Stimulated activated CD4-positive, alpha-beta T cell treated with anti-CD3 and anti-CD28 coated beads, TNF-alpha, amount 100 ng/mL, for 4 hours (primary cell): Measurements from ENCODE around the gene LRRTM4.

ENCODE experiments used
- DNase-seq, 3 experiments: peaks; one replicate each; pipeline ENCODE4 v3.0.0-alpha.2; 2020; ENCODE audit warnings: low read depth in 3 of 3

Gene LRRTM4

DNA sequence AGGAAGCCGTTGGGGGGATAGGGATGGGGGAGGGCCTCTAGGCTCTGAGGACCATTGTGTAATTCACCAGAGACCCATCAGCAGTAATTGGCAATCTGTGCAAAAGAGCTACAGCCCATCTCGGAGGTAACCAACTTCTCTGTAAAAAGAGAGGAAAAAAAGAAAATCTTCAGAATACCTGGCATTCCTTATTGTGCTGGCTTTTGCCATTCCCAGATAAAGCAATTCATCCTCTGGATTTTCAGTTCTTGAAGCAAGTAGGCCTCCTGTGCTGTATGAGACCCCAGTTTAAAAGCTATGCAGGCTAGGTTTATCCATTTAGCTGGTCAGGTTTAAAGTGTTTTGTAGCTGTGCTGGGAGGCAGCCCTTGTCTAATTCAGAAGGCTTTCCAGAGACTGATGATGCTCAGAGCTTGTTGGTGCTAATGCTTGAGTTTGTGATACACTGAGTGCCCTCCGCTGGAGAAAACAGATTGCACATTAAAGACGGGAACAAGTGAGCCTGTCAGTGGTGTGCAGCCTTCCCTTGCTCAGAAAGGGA, at the start of gene LRRTM4:
Gene LRRTM4, minus strand, starts transcription at position 446 of the 540 bp plus-strand sequence.
- DNase-seq: no peak

DNA sequence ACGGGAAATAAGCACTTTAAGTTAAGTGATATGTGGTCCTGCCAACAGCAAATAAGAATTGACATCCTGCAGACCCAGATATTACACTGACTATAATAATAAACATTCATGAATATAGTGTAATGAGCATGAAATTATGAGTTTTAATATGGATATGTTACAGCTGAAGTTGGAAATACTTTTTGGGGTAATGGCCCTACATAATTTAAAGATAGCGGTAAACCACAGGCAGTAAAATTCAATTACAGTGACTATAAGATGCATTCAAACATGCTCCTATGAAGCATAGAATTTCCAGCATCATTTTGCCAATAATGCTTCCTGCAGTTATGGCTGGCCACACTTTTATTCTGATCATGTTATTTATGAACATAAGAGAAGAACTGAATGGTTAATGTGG, 49.4 kb upstream of the LRRTM4 start:
- no peak for DNase-seq

DNA sequence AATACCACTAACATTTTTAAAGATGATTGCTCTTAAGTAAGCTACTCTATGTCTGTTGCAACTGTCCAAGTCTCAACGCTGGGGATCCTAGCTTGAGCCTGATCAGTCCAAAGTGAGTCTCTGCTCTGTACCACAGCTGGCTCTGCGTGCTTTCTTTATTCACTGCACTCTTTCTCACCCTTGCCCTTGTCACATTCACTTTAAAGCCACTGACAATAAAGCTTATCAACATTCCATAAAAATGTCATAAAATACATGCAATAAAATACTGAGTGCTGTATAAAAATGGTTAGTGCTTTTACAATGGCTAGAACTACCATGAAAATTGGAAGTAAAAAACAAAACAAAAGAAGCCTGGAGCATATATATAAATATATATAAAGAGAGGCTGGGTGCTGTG, 45.5 kb upstream of the LRRTM4 start:
- DNase-seq: no peak

DNA sequence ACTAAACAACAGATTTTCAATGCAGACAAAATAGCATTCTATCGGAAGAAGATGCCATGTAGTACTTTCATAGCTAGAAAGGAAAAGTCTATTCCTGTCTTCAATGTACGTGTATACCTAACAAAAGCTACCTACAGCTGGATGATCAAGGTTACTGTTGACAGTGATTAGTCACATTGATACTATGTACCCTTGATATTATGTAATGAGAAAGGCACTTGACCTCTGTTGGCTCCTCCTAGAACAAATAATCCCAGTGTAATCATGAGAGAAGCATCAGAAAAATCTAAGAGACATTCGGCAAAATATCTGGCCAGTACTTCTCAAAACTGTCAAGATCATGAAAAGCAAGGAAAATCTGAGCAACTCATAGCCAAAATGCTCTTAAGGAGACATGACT, 44.4 kb upstream of the LRRTM4 start:
- no peak for DNase-seq

DNA sequence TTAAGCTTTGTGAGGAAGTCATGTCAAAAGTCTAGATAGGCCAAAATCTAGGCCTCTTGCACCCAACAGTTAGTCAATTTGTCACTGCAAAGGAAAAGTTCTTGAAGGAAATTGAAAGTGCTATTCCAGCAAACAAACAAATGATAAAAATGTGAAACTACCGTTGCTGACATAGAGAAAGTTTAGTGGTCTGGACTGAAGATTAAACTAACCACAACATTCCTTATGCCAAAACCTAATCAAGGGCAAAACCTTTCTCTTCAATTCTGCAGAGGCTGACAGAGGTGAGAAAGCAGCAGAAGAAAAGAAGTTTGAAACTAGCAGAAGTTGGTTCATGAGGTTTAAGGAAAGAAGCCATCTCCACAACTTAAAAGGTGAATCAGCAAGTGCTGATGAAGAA, 44.0 kb upstream of the LRRTM4 start:
- no peak for DNase-seq

DNA sequence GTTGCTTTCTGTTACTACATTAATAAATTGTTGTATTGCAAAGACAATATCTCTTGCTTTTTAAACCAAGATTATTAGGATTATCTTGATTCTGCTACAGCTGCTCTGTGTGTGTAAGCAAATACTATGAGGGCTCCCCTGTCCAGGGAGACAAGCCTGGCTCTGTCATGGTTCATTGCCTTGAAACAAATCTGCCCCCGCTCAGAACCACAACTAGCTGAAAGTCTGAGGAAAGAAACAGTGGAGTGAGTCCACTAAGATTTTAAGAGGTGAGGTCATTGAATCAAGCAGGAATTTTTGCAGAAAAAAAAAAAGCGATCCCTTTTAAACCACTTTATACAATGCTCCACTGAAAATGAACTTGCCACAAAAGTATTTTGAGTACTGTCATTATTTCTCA, 30.8 kb upstream of the LRRTM4 start:
- DNase-seq: no peak

DNA sequence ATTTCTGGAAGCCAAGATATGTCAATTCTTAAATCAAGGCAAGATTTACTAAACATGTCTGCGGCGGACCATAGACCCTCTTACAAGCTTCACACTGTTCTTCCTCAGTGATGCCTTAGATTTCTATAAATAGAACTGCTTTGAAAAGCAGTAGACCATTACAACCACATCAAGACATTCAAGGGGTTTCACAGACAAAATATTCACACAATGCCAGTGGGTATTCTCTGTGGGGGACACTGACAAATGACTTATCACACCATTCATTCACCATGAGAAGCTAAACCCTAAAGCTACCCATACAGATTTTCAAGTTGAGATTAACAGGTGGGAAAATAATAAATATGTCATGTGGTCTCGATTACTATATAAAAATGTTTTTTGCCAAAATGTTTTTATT, 15.9 kb upstream of the LRRTM4 start:
- no peak for DNase-seq

DNA sequence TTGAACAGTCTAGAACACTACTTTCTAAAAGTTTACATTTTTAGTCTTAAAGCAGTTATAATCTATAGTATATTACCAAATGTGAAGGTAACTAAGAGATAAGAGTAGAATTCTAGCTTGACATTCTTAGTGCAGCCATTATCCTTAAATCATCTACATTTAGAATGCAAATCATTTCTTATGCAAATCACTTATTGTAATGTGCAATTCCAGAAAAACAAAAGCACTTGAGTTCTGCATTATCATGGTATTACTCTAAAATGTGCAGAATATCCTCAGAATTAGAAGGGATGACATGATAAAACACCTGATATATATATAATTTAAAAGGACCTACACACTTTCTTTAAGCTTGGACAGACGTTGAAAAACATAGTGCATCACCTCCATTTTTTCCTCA, 712 bp upstream of the LRRTM4 start:
- DNase-seq: no peak

DNA sequence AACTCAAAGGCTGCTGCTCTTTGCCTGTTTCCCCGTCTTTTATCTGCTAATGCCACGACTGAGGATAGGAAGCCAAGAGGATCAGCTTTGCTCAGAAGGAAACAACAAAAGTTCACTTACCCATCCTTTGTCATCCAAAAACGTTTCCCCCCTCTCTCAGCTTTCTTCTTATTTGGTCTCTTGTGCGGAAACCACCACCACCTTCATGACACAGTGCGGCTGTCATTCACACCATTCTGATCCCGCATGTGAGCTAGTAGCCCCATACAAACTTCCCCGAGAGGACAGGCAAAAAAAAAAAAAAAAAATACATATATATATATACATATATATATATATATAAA, 656 bp downstream of the LRRTM4 start:
- no peak for DNase-seq

DNA sequence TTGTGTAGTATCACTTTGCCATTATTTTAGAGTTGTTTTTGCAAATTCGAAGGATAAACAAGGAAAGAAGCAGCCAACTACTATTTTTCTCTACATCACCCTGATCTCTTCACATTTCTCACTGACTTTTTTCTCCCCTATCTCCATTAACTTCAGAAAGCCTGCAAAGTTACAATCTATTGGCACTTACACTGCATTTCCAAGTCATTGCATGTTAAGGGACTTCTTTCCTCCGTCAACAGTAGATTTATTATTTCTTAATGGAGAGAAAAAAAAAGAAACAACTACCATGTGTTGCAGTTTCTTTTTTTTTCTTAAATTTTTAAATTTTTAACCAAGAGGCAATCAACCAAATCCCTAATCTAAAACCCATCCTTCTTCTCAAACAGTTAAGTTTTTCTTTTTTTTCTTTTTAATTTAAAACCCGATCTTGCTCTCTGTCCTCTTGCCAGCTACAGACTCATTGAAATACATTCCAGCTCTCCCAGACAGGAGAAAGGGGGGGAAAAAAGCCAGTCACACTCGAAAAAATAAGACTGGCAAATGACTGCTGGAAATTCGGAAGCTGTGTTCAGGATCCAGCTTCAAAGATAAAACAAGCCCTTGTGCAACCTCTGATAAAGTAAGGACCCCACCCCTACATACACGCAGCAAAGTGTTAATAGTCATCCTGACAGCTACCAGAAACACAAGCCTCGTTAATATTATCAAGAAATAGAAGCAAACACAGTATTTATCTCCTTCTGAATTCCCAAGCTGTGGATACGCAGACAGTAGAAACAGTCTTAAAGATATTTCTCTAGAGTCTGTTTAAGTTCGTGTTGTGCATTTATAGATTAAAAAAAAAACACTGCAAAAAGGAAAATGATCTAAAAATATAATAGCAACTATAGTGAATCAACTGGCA, 1.3 kb downstream of the LRRTM4 start:
- no peak for DNase-seq

DNA sequence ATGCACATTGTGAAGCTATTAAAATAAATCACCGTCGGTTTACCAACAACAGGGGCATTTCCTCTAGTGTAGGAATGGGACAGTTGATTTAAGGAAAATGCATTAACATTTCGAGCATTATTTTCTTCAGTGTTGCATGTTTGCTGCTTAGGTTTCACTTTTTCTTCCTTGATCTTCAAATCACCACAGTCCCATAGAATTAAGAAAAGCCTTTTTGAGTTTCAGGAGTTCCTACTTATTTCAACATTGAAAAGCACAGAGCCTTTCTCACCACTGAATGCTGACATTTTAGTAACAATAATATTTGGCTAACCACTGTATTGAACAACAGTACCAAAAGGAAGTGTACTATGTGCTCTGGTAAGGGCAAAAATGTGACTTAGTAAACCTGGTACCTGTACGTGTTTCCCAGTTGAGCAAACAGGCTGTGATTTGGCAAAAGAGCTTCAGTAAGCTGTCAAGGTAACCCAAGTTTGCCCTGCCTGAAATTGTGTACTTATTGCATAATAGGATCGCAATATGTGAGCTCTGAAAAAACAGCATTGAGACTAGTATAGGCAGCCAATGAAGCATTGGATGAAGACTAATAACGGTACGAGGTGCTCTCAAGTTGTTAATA, 2.2 kb downstream of the LRRTM4 start:
- no peak for DNase-seq

DNA sequence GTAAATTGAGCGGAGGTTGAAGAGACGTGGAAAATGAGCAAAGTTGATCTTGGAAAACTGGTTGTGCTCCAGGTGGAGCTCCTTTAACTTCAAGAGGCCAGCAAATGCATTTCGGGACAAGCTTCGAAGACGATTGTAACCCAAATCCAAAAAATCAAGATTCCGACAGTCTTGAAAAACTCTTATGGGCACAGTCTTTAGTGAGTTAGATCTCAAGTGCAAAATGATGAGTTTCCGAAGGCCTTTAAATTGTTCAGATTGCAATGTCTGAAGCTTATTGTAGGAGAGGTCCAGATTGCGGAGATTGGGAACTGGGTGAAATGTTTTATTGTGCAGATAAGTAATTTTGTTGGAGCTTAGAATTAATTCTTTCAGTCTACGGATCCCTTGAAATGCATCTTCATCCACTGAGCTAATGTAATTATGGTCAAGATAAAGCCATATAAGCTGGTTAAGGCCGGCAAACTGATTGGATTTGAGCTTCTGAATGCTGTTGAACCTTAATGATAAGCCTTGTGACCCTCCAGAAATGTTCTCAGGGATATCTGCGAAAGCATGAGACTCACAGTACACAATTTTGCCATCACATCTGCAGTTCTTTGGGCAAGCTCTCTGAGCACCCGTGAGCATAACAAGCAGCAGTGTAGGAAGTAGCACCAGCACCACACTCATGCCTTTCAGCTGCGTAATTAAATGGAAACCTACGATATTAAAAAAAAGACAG, 2.9 kb downstream of the LRRTM4 start:
- no peak for DNase-seq

DNA sequence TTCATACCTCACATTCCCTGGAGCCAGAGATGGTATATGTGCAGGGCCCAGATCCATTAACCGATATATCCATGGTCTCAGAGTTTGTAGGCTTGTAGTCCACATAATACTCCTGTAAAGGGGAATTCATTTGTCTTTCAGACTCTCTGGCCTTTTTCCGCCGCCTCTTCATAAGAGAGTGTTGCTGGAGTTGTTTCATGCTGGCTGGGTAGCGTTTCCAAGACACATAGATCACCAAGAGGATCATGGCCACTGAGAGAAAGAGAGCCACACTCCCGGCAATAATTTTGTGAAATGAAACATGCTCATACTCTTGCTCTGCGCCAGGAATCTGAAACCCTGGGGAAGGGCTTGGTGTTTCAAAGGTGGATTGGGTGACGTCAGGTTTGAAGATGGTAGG, 3.9 kb downstream of the LRRTM4 start:
- DNase-seq: no peak

DNA sequence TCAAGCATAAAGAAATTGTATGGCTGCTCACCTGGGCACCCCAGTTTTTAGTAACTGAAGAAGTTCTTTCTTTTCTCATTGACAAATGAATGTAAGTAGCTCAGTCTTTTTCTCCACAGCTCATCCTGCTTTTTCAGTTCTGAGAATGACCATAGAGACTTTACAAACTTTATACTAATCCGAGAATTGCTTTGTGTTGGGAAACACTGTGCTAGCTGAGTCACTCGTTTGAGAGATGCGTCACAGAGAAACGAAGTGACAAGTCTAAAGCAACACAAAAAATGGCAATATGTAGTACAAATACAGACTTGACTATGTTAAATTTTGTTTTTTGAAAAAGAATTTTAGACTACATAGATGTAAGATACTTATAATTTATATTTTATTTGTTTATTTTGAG, 9.0 kb downstream of the LRRTM4 start:
- no peak for DNase-seq

DNA sequence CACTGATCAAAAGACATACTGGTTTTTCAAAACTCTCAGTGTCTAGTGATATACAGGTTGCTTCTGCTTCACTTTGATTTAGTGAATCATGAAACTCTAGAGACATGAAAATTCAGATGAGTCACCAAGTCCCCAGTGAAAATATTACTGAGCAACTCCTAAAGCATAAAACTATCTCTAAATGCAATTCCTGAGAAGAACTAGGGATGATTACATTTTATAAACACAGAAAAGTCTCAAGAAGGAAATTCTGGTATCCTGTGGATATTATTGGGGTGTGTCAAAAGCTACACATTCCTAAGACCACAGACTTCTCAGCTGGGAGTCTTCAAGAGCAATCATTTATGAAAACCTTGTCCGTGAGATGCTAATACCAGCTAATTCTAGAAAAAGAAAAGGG, 9.7 kb downstream of the LRRTM4 start:
- DNase-seq: no peak

DNA sequence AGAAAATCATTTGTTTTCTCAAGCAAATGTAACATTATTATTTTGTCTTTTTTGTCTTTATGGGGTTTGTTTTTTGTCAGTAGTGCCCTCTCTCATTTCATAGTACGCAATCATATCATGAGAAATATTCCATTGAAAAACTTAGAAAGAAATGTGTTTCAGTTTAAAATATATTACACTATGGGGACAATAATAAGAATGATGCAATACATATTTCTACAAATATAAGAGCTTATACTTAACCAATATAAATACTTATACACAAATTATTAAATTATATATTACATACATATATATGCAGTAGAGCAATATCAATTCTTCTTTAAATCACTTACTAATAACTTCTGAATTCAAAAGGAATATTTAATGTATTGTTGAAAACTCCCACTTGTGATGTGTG, 13.7 kb downstream of the LRRTM4 start:
- no peak for DNase-seq

DNA sequence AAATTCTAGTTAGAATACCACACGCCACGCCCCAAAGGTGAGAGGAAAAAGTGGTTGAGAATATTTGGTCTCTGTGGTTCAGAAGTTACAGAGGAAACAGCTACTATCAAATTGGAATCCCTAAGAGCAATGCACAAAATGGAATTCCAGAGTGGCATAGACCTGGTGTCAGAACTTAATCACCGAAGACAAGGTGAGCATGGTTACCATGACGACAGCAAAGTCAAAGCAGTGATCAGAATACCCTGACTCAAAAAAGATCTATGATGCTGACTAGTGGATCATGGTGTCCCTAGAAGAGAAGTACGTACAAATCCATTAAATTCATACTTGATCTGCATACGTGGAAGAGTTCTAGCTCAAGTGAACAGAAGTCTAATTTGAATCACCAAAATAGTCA, 14.5 kb downstream of the LRRTM4 start:
- no peak for DNase-seq

DNA sequence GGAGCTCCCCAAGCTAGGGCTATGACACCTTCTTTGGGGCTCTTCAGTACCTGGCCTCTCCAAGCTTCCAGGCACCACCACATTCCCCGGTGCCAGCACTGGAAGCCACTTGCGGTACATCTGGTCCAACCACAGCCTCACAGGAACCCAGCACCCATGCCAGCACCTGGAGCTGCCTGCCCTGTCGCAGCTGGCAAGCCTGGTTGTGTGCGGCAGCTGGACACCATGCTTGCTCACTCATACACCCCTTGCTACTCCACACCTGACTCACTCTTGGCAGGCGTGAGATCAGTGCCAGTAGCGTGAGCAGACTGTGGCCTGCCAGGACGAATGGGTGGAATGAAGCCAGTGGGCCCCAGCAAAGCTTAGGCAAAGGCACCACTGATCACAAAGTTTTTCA, 34.0 kb downstream of the LRRTM4 start:
- no peak for DNase-seq

DNA sequence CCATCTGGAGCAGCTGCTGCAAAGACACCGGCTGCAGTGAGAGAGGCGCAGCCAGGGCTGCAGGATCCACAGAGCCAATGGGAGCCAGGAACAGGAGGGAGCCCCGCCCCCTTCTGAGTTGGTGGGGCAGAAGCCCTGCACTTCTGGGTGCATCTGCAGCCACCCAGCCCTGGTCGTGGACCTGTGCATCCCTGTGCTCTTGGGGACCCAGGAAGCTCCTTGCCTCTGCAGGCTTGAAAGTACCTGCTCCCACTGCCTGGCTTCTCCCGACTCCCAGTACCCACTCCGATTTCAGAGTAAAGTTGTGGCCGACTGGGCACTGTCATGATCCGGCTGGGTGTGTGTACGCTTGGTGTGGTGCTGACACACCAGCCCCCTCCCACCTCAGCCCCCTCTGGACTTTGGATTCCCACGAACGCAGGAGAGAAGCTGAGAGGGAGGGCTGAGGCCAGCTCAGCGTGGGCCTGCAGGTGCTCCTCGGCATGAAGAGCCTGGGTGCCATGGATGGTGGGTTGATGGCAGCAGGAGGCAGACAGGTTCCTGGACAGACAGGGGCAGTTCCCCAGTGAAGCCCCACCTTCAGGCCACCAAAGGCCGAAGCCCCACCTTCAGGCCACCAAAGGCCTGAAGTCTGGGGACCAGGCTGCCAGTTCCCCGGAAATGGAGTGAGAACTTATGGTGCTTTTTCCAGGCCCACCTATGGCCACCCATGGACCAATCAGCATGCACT, 34.9 kb downstream of the LRRTM4 start:
- DNase-seq: no peak

DNA sequence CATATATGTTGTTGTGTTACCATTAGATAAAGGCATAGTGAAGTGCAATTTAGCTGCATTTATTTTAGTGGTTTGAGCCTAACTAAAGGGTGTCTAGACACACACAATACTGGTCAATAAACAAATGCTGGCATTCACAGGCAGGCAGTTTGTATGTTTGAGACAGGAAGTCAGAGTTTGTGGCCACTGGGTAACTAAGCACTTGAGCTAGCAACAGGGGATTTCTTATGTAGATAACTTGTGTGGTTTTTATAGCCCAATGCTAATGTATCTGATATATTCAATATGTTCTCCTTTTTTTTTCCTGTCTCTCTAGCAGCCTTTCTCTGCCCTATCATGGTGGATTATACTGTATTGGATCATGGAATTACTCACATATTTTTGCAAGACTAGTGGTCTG, 38.1 kb downstream of the LRRTM4 start:
- no peak for DNase-seq

DNA sequence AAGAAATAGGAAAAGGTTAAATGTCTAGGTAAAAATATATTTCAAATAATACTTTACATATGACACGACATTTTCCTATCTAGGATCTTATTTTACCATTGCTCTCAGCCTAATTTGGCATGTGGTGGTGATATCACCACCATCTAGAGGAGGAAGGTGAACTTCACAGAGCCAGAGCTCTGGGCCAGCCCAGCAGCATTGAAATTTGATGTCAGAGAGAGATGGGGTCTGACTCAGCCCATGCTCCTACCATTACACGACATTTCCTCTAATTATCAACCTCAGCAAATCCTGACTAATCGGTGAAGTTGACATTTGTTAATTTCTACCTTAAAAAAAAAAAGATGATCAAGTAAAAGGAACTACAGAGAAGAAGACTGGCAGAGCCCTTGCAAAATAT, 42.3 kb downstream of the LRRTM4 start:
- no peak for DNase-seq

DNA sequence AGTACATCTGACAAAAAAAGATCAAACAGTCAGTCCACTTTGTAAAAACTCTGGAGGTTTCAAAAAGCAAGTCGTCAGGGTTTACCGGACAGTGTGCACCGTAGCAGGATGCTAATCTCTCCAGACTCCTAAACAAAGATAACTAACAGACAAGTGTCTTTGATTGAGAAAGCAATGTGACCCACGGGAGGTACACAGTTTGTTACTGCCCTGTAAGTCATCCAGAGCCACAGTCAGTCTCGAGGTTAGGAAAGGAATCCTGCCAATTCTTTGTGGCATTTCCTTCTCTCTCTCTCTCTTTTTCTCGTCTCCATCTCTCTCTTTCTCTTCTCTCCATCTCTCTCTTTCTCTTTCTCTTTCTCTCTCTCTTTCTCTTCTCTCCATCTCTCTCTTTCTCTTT, 42.8 kb downstream of the LRRTM4 start:
- no peak for DNase-seq
